Fibroblast of skin of left biceps (primary cell): ENCODE data around the gene SERPINE2.
A peak's percentile ranks its signal among the peaks of the same experiment; 100 is the strongest.

Source experiments
- DNase-seq, 2 experiments: peaks; one replicate each; pipeline ENCODE4 v3.0.0-alpha.2; 2013; ENCODE audit warnings: low read depth in 2 of 2

SERPINE2 gene

GRCh38 chr2:223976635-223977226 is 62.4 kb downstream of the SERPINE2 start:
- peak; percentile 61 to 66 for DNase-seq

- no peak for DNase-seq
Measured at GRCh38 chr2:223973606-223974005, 65.5 kb downstream of the SERPINE2 start.

- DNase-seq: no peak
Measured at GRCh38 chr2:223972656-223973102, 66.4 kb downstream of the SERPINE2 start.

- no peak for DNase-seq
Measured at GRCh38 chr2:223971731-223972130, 67.4 kb downstream of the SERPINE2 start.

GRCh38 chr2:223970343-223971128 is 68.5 kb downstream of the SERPINE2 start:
- DNase-seq: peak in 1 of 2 experiments; percentile 17

GRCh38 chr2:223969856-223970255 is 69.2 kb downstream of the SERPINE2 start:
- no peak for DNase-seq

GRCh38 chr2:223969315-223969714 is 69.8 kb downstream of the SERPINE2 start:
- DNase-seq: no peak

- peak; percentile 52 to 54 for DNase-seq
Measured at GRCh38 chr2:223967981-223968380, 71.1 kb downstream of the SERPINE2 start.

GRCh38 chr2:223959688-223960087 is 79.4 kb downstream of the SERPINE2 start:
- DNase-seq: no peak

GRCh38 chr2:223957092-223957851 is 81.8 kb downstream of the SERPINE2 start, which contains the start of gene MRPL44:
MRPL44 (plus strand) TSS chr2:223957463; CDS start chr2:223957473, 10 bp downstream.
- DNase-seq: peak; percentile 85 to 86

- DNase-seq: no peak
Measured at GRCh38 chr2:223956300-223956699, 82.8 kb downstream of the SERPINE2 start.

GRCh38 chr2:223954401-223954800 is 84.7 kb downstream of the SERPINE2 start:
- peak; percentile 55 to 66 for DNase-seq

GRCh38 chr2:223952280-223952968 is 86.7 kb downstream of the SERPINE2 start:
- DNase-seq: no peak

GRCh38 chr2:223950448-223951347 is 88.4 kb downstream of the SERPINE2 start:
- DNase-seq: no peak

GRCh38 chr2:223949241-223949840 is 89.7 kb downstream of the SERPINE2 start:
- no peak for DNase-seq

- no peak for DNase-seq
Measured at GRCh38 chr2:223947711-223948205, 91.3 kb downstream of the SERPINE2 start.

GRCh38 chr2:223945755-223946154 is 93.3 kb downstream of the SERPINE2 start:
- no peak for DNase-seq

GRCh38 chr2:223944703-223945531 is 94.2 kb downstream of the SERPINE2 start, which contains the start of gene WDFY1:
WDFY1 (minus strand) TSS chr2:223945335; CDS start chr2:223945284, 51 bp downstream.
- peak; percentile 67 to 74 for DNase-seq

GRCh38 chr2:223944166-223944702 is 94.9 kb downstream of the SERPINE2 start:
- DNase-seq: no peak
